Measurements from ENCODE around the gene ITPKB. TPM values are rescaled to one million over a fixed set of nuclear protein-coding genes. Genes with fewer than 3 reads are reported as not detected.
A peak's percentile ranks its signal among the peaks of the same experiment; 100 is the strongest.
"Not testable (repeated sequence)": the region's sequence is repeated elsewhere in the genome, so short reads cannot be mapped to it uniquely, and the experiment has no call there.

The ITPKB gene
- total RNA-seq, 1 experiment from 2014 or later = 2.3 TPM

GRCh38 chr1:226731257-226731893 lies 7.7 kb downstream of the ITPKB start:
- DNase-seq (ENCODE audit: low read depth) = no peak

- DNase-seq (ENCODE audit: low read depth) = no peak
These were observed 8.2 kb downstream of the ITPKB start for GRCh38 chr1:226730836-226731235.

GRCh38 chr1:226730071-226730470 lies 9.0 kb downstream of the ITPKB start:
- DNase-seq (ENCODE audit: low read depth) = no peak

- no peak for DNase-seq (ENCODE audit: low read depth)
These were observed 10.6 kb downstream of the ITPKB start for GRCh38 chr1:226728448-226728847.

GRCh38 chr1:226725897-226726267 lies 13.2 kb downstream of the ITPKB start:
- DNase-seq (ENCODE audit: low read depth) = no peak

- peak; percentile 71 for DNase-seq (ENCODE audit: low read depth)
These were observed 15.2 kb downstream of the ITPKB start for GRCh38 chr1:226723657-226724532.

- DNase-seq (ENCODE audit: low read depth) = no peak
These were observed 16.0 kb downstream of the ITPKB start for GRCh38 chr1:226722901-226723656.

- no peak for DNase-seq (ENCODE audit: low read depth)
These were observed 16.7 kb downstream of the ITPKB start for GRCh38 chr1:226722240-226722900.

- not testable (repeated sequence) for DNase-seq (ENCODE audit: low read depth)
These were observed 18.5 kb downstream of the ITPKB start for GRCh38 chr1:226720574-226720973.

GRCh38 chr1:226719596-226720387 lies 19.3 kb downstream of the ITPKB start:
- no peak for DNase-seq (ENCODE audit: low read depth)

GRCh38 chr1:226717256-226717909 lies 21.7 kb downstream of the ITPKB start:
- DNase-seq (ENCODE audit: low read depth) = peak; percentile 55

- DNase-seq (ENCODE audit: low read depth) = no peak
These were observed 22.5 kb downstream of the ITPKB start for GRCh38 chr1:226716577-226716976.

- DNase-seq (ENCODE audit: low read depth) = no peak
These were observed 24.9 kb downstream of the ITPKB start for GRCh38 chr1:226714148-226714547.

GRCh38 chr1:226712742-226713419 lies 26.2 kb downstream of the ITPKB start:
- DNase-seq (ENCODE audit: low read depth) = no peak

- no peak for DNase-seq (ENCODE audit: low read depth)
These were observed 26.9 kb downstream of the ITPKB start for GRCh38 chr1:226711976-226712741.

GRCh38 chr1:226710501-226710900 lies 28.6 kb downstream of the ITPKB start:
- DNase-seq (ENCODE audit: low read depth) = no peak

- no peak for DNase-seq (ENCODE audit: low read depth)
These were observed 29.1 kb downstream of the ITPKB start for GRCh38 chr1:226709953-226710352.

- no peak for DNase-seq (ENCODE audit: low read depth)
These were observed 30.1 kb downstream of the ITPKB start for GRCh38 chr1:226708967-226709396.

- peak; percentile 63 for DNase-seq (ENCODE audit: low read depth)
These were observed 30.7 kb downstream of the ITPKB start for GRCh38 chr1:226708342-226708780.
